ENCODE results near the gene ZNF90.

GRCh38 chr19:20070691-20071090 is 7.1 kb upstream of the ZNF90 start:
- TF ChIP-seq, protein P1, sequence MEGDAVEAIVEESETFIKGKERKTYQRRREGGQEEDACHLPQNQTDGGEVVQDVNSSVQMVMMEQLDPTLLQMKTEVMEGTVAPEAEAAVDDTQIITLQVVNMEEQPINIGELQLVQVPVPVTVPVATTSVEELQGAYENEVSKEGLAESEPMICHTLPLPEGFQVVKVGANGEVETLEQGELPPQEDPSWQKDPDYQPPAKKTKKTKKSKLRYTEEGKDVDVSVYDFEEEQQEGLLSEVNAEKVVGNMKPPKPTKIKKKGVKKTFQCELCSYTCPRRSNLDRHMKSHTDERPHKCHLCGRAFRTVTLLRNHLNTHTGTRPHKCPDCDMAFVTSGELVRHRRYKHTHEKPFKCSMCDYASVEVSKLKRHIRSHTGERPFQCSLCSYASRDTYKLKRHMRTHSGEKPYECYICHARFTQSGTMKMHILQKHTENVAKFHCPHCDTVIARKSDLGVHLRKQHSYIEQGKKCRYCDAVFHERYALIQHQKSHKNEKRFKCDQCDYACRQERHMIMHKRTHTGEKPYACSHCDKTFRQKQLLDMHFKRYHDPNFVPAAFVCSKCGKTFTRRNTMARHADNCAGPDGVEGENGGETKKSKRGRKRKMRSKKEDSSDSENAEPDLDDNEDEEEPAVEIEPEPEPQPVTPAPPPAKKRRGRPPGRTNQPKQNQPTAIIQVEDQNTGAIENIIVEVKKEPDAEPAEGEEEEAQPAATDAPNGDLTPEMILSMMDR (IDR thresholded peaks at IDR 0.05): no peak
- TF ChIP-seq POLR2A (IDR thresholded peaks at IDR 0.05): no peak
